HG03439 (cell line): ENCODE data around the gene TP53.
"Not testable (repeated sequence)": the region's sequence is repeated elsewhere in the genome, so short reads cannot be mapped to it uniquely, and the experiment has no call there.

ENCODE experiments used
- ATAC-seq: cut with Tn5 transposase; IDR thresholded peaks from one replicate; pipeline ENCODE4 v1.9.1; 2021; ENCODE audit warnings: mild to moderate bottlenecking, moderate library complexity; ENCODE audit not compliant: unreplicated experiment

Gene TP53

GRCh38 chr17:7634384-7634783, 52.9 kb downstream of the TP53 start:
- no peak for ATAC-seq

GRCh38 chr17:7633093-7633492, 54.2 kb downstream of the TP53 start:
- ATAC-seq, result no peak

- ATAC-seq, result no peak
Measured at GRCh38 chr17:7632492-7632894, 54.8 kb downstream of the TP53 start.

- ATAC-seq, result no peak
Measured at GRCh38 chr17:7631398-7632380, 55.6 kb downstream of the TP53 start.

- no peak for ATAC-seq
Measured at GRCh38 chr17:7629939-7630571, 57.2 kb downstream of the TP53 start, which contains the start of gene SHBG. SHBG (plus strand) TSS chr17:7630135; CDS start chr17:7630173, 38 bp downstream.

- ATAC-seq, result peak; percentile 76
Measured at GRCh38 chr17:7627250-7628121, 59.8 kb downstream of the TP53 start, which contains the start of gene SAT2. SAT2 (minus strand) TSS chr17:7627821; CDS start chr17:7627635, 186 bp downstream.

GRCh38 chr17:7626956-7627249, 60.4 kb downstream of the TP53 start:
- no peak for ATAC-seq

GRCh38 chr17:7626307-7626706, 61.0 kb downstream of the TP53 start:
- no peak for ATAC-seq

- not testable (repeated sequence) for ATAC-seq
Measured at GRCh38 chr17:7625749-7626148, 61.5 kb downstream of the TP53 start.

GRCh38 chr17:7623661-7624060, 63.6 kb downstream of the TP53 start:
- ATAC-seq, result no peak

- ATAC-seq, result no peak
Measured at GRCh38 chr17:7620835-7621234, 66.5 kb downstream of the TP53 start.

GRCh38 chr17:7618608-7619007, 68.7 kb downstream of the TP53 start:
- no peak for ATAC-seq
